GM19193 (cell line): ENCODE measurements around the gene INTS3.

ENCODE experiments used
- POLR2A ChIP-seq: IDR thresholded peaks from 4 replicates; pipeline ENCODE4 v1.6.1; 2011; ENCODE audit not compliant: insufficient read depth, insufficient read length; ENCODE audit errors: extremely low read depth

Gene INTS3

GRCh38 chr1:153693466-153693865 is 34.4 kb upstream of the INTS3 start:
- TF ChIP-seq POLR2A = no peak

GRCh38 chr1:153696741-153697140 is 31.1 kb upstream of the INTS3 start:
- no peak for TF ChIP-seq POLR2A

GRCh38 chr1:153697191-153698019 is 30.4 kb upstream of the INTS3 start:
- TF ChIP-seq POLR2A = no peak

GRCh38 chr1:153698020-153698922 is 29.6 kb upstream of the INTS3 start:
- no peak for TF ChIP-seq POLR2A

- TF ChIP-seq POLR2A = no peak
Measured at GRCh38 chr1:153698923-153699714, 28.7 kb upstream of the INTS3 start.

GRCh38 chr1:153699768-153700167 is 28.1 kb upstream of the INTS3 start:
- no peak for TF ChIP-seq POLR2A

- no peak for TF ChIP-seq POLR2A
Measured at GRCh38 chr1:153705484-153705883, 22.4 kb upstream of the INTS3 start.

GRCh38 chr1:153711026-153711425 is 16.8 kb upstream of the INTS3 start:
- no peak for TF ChIP-seq POLR2A

- no peak for TF ChIP-seq POLR2A
Measured at GRCh38 chr1:153717330-153717729, 10.5 kb upstream of the INTS3 start.

GRCh38 chr1:153723687-153724086 is 4.2 kb upstream of the INTS3 start:
- TF ChIP-seq POLR2A = no peak

GRCh38 chr1:153728305-153729066 is 636 bp downstream of the INTS3 start:
- no peak for TF ChIP-seq POLR2A

GRCh38 chr1:153730468-153730988 is 2.7 kb downstream of the INTS3 start:
- no peak for TF ChIP-seq POLR2A

GRCh38 chr1:153733970-153734369 is 6.1 kb downstream of the INTS3 start:
- no peak for TF ChIP-seq POLR2A
